Measurements from ENCODE around the gene SLC26A1. TPM values are rescaled to one million over a fixed set of nuclear protein-coding genes. Genes with fewer than 3 reads are reported as not detected.
A peak's percentile ranks its signal among the peaks of the same experiment; 100 is the strongest.

The SLC26A1 gene
- total and polyA plus RNA-seq, 2 donors, result 0.05 to 0.20 TPM

GRCh38 chr4:995311-996026 is 2.3 kb upstream of the SLC26A1 start:
- Histone ChIP-seq H3K36me3 (ENCODE audit: insufficient read depth) (no peaks in the 10 kb centered on the region), H3K4me3 (ENCODE audit: low read depth, low read length) (no peak overlapping the region), H3K4me1 (ENCODE audit: insufficient read depth) (peaks cover 5% of the 10 kb centered on the region), H3K27ac (ENCODE audit: low read depth) (no peak overlapping the region)
- 90% methylated on average over 23 of the region's 23 CpGs for WGBS
- no peak for DNase-seq (ENCODE audit: extremely low spot score)

DNA sequence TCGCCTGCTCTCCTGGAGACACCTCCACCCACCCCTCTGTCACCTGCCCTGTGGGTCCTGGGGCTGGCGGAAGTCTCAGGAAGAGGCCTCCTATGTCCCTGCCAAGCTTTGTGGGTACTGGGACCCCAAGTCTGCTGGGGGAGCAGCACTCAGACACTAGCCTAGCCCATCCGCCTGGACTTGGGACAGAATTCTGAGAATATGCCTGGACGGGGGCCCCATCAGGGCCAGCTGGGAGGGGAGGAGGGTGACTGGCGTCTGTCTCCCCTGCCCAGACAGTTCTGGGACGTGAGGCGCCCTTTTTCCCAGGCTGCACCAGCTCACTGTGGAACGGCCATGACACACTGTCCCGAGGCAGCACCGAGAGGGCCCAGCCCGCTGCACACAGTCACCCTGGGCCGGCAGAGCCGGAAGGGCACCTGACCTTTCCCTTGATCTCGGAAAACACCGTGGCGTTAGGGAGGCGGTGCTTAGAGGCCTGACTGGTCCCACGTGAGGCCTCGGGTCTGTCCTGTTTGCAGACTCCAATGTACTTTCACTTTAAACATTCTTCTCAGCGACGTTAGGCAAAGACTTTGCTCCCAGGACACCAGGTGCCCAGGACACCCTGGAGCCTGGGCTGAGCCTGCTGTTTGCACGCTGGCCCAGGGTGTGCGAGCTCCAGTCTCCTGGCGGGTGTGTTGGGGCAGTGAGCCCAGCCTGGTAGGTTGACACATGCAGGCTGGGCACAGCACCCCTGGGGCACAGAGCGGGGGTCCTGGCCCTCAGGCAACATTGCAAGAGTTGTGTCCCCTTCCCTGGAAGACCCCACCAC is 700 bp downstream of the SLC26A1 start:
- Histone ChIP-seq H3K36me3 (ENCODE audit: insufficient read depth) (no peaks in the 10 kb centered on the region), H3K27ac (ENCODE audit: low read depth) (no peak overlapping the region), H3K4me3 (ENCODE audit: low read depth, low read length) (no peak overlapping the region), H3K4me1 (ENCODE audit: insufficient read depth) (peaks cover 4% of the 10 kb centered on the region)
- DNase-seq (ENCODE audit: extremely low spot score), result no peak
- 68% methylated on average over 25 of the region's 25 CpGs for WGBS

DNA sequence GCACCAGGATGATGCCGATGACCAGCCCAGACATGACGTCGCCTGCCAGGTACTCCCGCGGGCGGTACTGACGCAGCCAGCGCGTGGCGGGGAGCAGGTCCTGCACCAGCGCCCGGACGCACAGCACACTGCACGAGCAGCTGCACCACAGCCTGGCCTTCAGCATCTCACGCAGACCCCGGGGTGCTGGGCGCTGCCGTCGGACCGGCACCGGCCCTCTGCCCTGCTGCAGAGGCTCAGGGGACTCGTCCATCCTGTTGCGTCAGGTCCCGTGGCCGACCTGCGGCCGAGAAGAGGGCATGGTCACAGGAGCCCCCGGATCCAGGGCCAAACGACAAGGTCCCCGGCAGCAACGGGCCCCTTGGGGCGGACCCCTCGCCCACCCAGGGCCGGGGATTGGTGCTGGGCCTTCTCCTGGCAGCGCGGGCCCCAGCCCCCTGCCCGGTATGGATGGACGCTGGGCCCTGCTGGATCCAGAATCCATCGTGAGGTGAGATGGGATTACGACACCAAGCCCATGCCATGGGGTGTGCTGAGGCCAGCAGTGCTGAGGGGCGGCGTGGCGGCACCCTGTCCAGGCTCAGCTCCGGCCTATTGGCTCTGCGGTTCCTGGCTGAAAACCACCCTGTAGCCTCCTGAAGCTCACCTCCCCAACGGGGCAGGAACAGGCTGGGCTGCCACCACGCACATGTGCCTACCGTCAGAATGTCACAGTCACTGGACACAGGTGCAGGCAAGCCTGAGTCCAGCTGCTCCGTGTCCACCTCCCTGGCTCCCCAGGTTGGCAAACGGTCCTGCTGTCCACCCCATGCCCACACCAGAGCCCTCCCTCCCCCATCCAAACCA is 1.5 kb downstream of the SLC26A1 start:
- no peak for DNase-seq (ENCODE audit: extremely low spot score)
- H3K4me1 ChIP-seq (ENCODE audit: insufficient read depth), result peaks cover 2% of the 10 kb centered on the region
- no peaks in the 10 kb centered on the region for H3K36me3 ChIP-seq (ENCODE audit: insufficient read depth)
- 95% methylated on average over 50 of the region's 50 CpGs for WGBS
- no peak overlapping the region for H3K27ac ChIP-seq (ENCODE audit: low read depth)
- no peak overlapping the region for H3K4me3 ChIP-seq (ENCODE audit: low read depth, low read length)

DNA sequence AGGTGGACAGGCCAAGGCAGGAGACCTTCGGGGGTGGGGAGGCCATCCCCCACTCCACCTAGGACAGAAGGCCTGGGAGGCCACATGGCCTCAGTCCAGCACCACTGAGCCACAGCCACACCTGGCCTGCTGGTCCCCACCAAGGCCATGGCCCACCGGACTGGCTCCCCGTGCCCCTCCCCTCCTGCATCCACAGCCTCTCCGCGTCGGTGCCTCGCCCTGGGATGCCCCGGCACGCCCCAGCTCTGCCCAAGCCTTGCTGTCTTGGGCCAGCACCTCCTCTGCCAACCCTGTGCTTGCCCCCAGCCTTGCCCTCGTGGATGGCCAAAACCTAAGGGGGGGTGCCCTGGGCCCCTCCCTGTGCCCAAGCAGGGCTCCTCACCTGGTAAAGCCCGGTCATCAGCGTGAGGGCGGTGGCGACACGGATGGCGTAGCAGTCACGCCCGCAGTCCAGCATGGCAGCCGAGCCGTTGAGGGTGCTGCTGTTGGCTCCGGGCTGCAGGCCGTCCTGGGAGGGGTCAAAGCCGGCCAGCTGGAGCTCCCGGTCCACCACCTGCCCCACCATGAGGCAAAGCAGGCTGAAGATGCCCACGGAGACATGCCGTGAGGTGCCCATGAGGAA is 2.3 kb downstream of the SLC26A1 start:
- DNase-seq (ENCODE audit: extremely low spot score), result no peak
- Histone ChIP-seq H3K4me1 (ENCODE audit: insufficient read depth) (peaks cover 2% of the 10 kb centered on the region), H3K27ac (ENCODE audit: low read depth) (no peak overlapping the region), H3K4me3 (ENCODE audit: low read depth, low read length) (no peak overlapping the region), H3K36me3 (ENCODE audit: insufficient read depth) (no peaks in the 10 kb centered on the region)
- 93% methylated on average over 26 of the region's 26 CpGs for WGBS

DNA sequence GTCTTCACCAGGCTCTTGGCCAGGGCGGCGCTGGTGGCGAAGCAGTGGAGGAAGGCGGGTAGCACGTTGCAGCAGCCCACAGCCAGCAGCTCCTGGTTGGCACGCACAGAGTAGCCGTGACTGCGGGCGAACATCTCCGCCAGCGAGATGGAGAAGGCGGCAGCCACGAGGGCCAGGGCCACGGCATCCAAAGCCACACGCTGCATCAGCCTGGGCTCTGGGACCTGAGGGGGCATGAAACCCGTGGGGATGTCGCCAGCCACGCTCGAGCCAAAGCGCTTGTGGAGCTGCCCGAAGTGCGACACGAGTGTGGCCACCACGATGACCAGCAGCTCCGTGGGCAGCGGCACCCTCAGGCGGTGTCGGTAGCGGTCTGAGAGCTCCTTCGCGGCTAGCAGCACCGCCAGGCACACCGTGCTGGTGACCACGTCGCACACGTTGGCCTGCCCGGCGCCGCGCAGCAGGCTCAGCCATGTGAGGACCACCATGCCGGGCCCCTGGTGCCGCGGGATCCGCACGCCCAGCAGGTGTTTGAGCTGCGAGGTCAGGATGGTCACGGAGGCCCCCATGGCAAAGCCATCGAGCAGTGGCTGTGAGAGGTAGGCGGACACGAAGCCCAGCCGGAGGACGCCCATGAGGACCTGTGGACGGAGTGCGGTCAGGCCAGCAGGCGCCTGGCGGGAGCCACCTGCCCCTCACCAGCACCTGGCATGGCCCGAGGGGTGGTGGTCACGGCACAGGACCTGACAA is 3.3 kb downstream of the SLC26A1 start:
- no peak for DNase-seq (ENCODE audit: extremely low spot score)
- H3K4me3 ChIP-seq (ENCODE audit: low read depth, low read length), result no peak overlapping the region
- WGBS, result 95% methylated on average over 58 of the region's 58 CpGs
- H3K27ac ChIP-seq (ENCODE audit: low read depth), result no peak overlapping the region
- no peaks in the 10 kb centered on the region for H3K36me3 ChIP-seq (ENCODE audit: insufficient read depth)
- peaks cover 2% of the 10 kb centered on the region for H3K4me1 ChIP-seq (ENCODE audit: insufficient read depth)

- 91% methylated on average over 69 of the region's 69 CpGs for WGBS
Measured at GRCh38 chr4:988726-989721, 4.2 kb downstream of the SLC26A1 start.

DNA sequence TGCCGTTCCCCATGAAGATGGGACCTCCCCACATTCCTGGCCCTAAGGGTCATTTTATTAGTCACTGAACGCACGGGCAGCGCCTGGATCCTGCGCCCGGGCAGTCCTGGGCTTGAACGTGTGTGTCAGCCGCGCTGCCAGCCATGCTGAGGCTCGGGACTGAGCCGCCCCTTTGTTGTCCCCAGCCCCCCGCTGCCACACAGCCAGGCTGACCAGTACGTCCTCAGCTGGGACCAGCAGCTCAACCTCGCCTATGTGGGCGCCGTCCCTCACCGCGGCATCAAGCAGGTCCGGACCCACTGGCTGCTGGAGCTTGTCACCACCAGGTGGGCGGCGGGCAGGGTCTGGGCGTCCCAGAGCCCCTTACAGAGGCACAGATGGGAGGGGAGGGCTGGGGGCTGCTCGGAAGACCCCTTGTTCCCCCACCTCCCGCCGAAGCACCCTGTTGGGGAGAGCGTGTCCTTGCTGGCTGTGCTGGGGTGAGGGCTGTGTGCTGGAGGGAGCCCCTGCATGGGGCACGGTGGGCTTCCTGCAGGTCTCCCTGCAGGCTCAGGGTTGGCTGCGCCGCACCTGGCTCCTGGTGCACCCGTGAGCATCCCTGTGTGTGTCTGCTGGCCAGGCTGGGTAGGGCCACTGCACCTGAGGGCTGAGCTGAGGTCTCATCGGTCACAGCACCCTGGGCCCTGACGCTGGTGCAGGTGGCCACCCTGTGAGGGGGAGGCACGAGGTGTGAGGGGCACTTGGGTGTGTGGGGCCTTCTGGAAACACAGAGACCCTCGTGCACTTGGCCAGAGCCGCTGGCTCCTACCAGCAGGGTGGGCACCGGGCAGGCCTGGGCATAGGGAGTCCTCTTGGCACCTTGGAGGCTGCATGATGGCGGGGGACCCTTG is 5.3 kb downstream of the SLC26A1 start:
- no peak for DNase-seq (ENCODE audit: extremely low spot score)
- no peaks in the 10 kb centered on the region for H3K36me3 ChIP-seq (ENCODE audit: insufficient read depth)
- H3K4me3 ChIP-seq (ENCODE audit: low read depth, low read length), result peak overlapping the region; percentile 72
- no peak overlapping the region for H3K27ac ChIP-seq (ENCODE audit: low read depth)
- H3K4me1 ChIP-seq (ENCODE audit: insufficient read depth), result peaks cover 2% of the 10 kb centered on the region
- 69% methylated on average over 37 of the region's 37 CpGs for WGBS

More at GRCh38 chr4:988726-989721, 4.2 kb downstream of the SLC26A1 start:
- Histone ChIP-seq H3K36me3 (ENCODE audit: insufficient read depth) (no peaks in the 10 kb centered on the region), H3K4me1 (ENCODE audit: insufficient read depth) (peaks cover 2% of the 10 kb centered on the region), H3K27ac (ENCODE audit: low read depth) (no peak overlapping the region), H3K4me3 (ENCODE audit: low read depth, low read length) (no peak overlapping the region)
- no peak for DNase-seq (ENCODE audit: extremely low spot score)

GRCh38 chr4:986879-987623 is 6.2 kb downstream of the SLC26A1 start, which contains the start of gene IDUA:
IDUA (plus strand) TSS chr4:987044; CDS start chr4:987085, 41 bp downstream.
- WGBS, result under 1% methylated on average over 69 of the region's 69 CpGs
- DNase-seq (ENCODE audit: extremely low spot score), result peak; percentile 53
- H3K27ac ChIP-seq (ENCODE audit: low read depth), result peak within 1 kb of the TSS; percentile 6
- peak within 1 kb of the TSS; percentile 72 for H3K4me3 ChIP-seq (ENCODE audit: low read depth, low read length)
- no peaks in the 10 kb centered on the region for H3K36me3 ChIP-seq (ENCODE audit: insufficient read depth)
- peaks cover 2% of the 10 kb centered on the region for H3K4me1 ChIP-seq (ENCODE audit: insufficient read depth)

DNA sequence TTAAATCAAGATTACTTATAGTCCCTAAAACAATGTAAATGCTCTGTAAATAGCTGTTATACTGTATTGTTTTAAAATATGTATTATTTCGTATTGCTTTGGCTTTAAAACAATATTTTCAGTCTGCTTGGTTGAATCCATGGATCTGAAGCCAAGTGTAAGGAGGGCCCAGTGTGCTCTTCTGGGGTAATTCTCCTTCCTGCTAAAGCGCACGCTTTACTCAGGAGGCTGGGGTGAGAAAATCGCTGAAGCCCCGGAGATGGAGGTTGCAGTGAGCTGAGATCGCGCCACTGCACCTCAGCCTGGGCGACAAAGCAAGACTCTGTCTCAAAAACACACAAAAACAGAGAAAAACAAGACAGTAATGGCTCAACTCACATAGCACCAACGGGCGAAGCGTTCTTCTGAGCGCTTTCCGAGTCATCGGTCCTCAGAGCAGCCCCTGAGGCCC is 6.8 kb downstream of the SLC26A1 start:
- H3K36me3 ChIP-seq (ENCODE audit: insufficient read depth), result no peaks in the 10 kb centered on the region
- H3K27ac ChIP-seq (ENCODE audit: low read depth), result peak overlapping the region; percentile 6
- no peak for DNase-seq (ENCODE audit: extremely low spot score)
- peaks cover 4% of the 10 kb centered on the region for H3K4me1 ChIP-seq (ENCODE audit: insufficient read depth)
- peak overlapping the region; percentile 72 for H3K4me3 ChIP-seq (ENCODE audit: low read depth, low read length)
- WGBS, result 3% methylated on average over 14 of the region's 14 CpGs

DNA sequence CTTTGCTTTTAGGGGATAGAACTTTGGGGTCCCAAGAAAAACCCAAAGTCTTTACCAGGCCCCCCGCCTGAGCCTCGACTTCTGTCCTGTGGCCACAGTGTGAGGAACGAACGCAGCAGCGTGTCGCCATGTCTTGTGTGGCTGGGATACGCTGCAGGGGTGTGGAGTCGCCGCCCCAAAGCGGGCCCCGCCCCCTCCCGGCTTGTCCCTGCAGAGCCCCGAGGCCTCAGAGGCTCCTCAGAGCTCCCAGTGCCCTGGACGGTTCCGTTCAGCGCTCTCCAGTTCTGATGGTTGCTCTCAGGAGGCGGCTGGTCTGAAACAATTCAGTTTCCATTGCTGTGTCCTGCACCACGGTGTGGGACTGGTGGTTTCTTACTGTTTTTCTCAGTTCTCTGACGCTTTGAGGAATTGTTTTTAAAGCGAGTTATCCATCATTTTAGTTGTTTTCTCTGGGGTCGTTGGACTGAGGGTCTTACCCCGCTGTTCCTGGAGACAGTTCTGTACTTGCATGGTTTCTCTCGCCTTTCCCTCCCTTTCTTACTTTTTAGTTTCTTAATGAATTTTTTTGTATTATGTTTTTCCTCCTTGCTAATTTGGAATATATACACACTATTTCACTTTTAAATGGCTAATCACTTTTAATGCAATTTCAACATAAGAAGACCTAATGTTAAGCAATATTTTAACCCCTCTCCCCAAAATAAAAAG is 7.9 kb downstream of the SLC26A1 start:
- Histone ChIP-seq H3K36me3 (ENCODE audit: insufficient read depth) (no peaks in the 10 kb centered on the region), H3K27ac (ENCODE audit: low read depth) (no peak overlapping the region), H3K4me3 (ENCODE audit: low read depth, low read length) (no peak overlapping the region), H3K4me1 (ENCODE audit: insufficient read depth) (peaks cover 4% of the 10 kb centered on the region)
- 52% methylated on average over 23 of the region's 23 CpGs for WGBS
- DNase-seq (ENCODE audit: extremely low spot score), result no peak
